Suppressor macrophage treated with lipopolysaccharide for 4 hours (primary cell): ENCODE measurements around the gene ADAMTSL1.

Source experiments
- DNase-seq: peaks from one replicate; pipeline ENCODE4 v3.0.0-alpha.2; 2020

The ADAMTSL1 gene

GRCh38 chr9:18472435-18472834 is 1.5 kb upstream of the ADAMTSL1 start:
- no peak for DNase-seq

GRCh38 chr9:18472841-18473251 is 1.1 kb upstream of the ADAMTSL1 start:
- DNase-seq, result no peak

GRCh38 chr9:18474783-18475182 is 830 bp downstream of the ADAMTSL1 start:
- no peak for DNase-seq

GRCh38 chr9:18477121-18477660 is 3.2 kb downstream of the ADAMTSL1 start:
- no peak for DNase-seq

- no peak for DNase-seq
Measured at GRCh38 chr9:18477719-18478118, 3.8 kb downstream of the ADAMTSL1 start.

GRCh38 chr9:18478501-18479361 is 4.8 kb downstream of the ADAMTSL1 start:
- DNase-seq, result no peak

GRCh38 chr9:18479405-18479804 is 5.5 kb downstream of the ADAMTSL1 start:
- no peak for DNase-seq

- DNase-seq, result no peak
Measured at GRCh38 chr9:18480662-18481093, 6.7 kb downstream of the ADAMTSL1 start.

GRCh38 chr9:18482371-18482770 is 8.4 kb downstream of the ADAMTSL1 start:
- no peak for DNase-seq

- no peak for DNase-seq
Measured at GRCh38 chr9:18485714-18486113, 11.8 kb downstream of the ADAMTSL1 start.

GRCh38 chr9:18487611-18488010 is 13.7 kb downstream of the ADAMTSL1 start:
- no peak for DNase-seq

- DNase-seq, result no peak
Measured at GRCh38 chr9:18488886-18489285, 14.9 kb downstream of the ADAMTSL1 start.

- no peak for DNase-seq
Measured at GRCh38 chr9:18489861-18490260, 15.9 kb downstream of the ADAMTSL1 start.

- DNase-seq, result no peak
Measured at GRCh38 chr9:18490641-18491370, 16.9 kb downstream of the ADAMTSL1 start.

- no peak for DNase-seq
Measured at GRCh38 chr9:18492612-18493011, 18.7 kb downstream of the ADAMTSL1 start.

- DNase-seq, result no peak
Measured at GRCh38 chr9:18493451-18493993, 19.6 kb downstream of the ADAMTSL1 start.

GRCh38 chr9:18495065-18495464 is 21.1 kb downstream of the ADAMTSL1 start:
- DNase-seq, result no peak

GRCh38 chr9:18496256-18497000 is 22.5 kb downstream of the ADAMTSL1 start:
- DNase-seq, result no peak

GRCh38 chr9:18499062-18499461 is 25.1 kb downstream of the ADAMTSL1 start:
- DNase-seq, result no peak

GRCh38 chr9:18499980-18500379 is 26.0 kb downstream of the ADAMTSL1 start:
- DNase-seq, result no peak

- DNase-seq, result no peak
Measured at GRCh38 chr9:18500451-18500850, 26.5 kb downstream of the ADAMTSL1 start.

GRCh38 chr9:18501949-18502348 is 28.0 kb downstream of the ADAMTSL1 start:
- no peak for DNase-seq

GRCh38 chr9:18502546-18502945 is 28.6 kb downstream of the ADAMTSL1 start:
- no peak for DNase-seq
